LNCAP (cell line): ENCODE measurements around the gene TPMT.

ENCODE experiments used
- TF ChIP-seq, protein P1 (sequence below): fragments of 450-650 bp; IDR thresholded peaks from 2 replicates; pipeline ENCODE4 v1.5.1; 2017; ENCODE audit warnings: mild to moderate bottlenecking

The TPMT gene

GRCh38 chr6:18122128-18123093, 32.5 kb downstream of the TPMT start, which contains the start of gene NHLRC1:
Gene NHLRC1, minus strand, starts transcription at chr6:18122677. Its CDS starts 71 bp downstream, at chr6:18122606.
- TF ChIP-seq, protein P1, sequence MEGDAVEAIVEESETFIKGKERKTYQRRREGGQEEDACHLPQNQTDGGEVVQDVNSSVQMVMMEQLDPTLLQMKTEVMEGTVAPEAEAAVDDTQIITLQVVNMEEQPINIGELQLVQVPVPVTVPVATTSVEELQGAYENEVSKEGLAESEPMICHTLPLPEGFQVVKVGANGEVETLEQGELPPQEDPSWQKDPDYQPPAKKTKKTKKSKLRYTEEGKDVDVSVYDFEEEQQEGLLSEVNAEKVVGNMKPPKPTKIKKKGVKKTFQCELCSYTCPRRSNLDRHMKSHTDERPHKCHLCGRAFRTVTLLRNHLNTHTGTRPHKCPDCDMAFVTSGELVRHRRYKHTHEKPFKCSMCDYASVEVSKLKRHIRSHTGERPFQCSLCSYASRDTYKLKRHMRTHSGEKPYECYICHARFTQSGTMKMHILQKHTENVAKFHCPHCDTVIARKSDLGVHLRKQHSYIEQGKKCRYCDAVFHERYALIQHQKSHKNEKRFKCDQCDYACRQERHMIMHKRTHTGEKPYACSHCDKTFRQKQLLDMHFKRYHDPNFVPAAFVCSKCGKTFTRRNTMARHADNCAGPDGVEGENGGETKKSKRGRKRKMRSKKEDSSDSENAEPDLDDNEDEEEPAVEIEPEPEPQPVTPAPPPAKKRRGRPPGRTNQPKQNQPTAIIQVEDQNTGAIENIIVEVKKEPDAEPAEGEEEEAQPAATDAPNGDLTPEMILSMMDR, result peak; percentile 48

GRCh38 chr6:18121580-18122127, 33.2 kb downstream of the TPMT start:
- TF ChIP-seq, protein P1, result no peak

DNA sequence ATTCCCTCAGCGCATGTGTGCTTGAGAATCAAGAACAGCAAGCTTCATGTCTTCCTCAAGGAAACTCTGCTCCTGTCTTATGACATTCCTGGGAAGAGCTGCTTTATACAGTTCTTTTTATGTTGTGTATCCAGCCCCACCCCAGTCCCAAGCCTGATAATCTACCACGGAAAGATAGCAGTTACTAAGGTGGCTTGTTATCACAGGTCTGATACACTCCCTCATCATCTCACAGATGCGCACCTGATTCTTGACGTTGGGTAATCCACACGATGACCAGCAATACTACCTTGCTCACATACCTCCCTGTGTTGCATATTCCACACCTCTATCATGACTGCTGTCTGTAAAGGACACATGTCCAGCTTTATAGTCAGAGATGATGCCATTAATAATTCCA, 35.6 kb downstream of the TPMT start:
- TF ChIP-seq, protein P1, result no peak

DNA sequence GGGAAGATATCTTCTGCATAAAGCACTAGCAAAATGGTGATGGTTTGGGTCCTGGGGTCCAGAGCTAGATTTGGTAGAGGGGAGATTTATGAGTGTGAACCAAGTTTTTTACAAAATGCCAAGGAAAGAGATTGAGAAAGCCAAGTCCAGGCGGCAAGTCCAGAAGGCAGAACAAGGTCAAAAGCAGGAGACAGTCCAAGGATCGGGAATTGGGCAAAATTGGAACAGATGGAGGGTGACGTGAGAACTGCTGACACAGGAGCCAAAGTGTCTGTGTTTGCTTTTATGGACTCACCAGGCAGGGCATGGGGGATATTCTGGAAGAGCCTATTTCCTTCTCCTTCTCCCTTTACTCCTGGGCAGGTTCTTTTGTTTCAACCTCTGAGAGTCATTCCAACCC, 36.5 kb downstream of the TPMT start:
- TF ChIP-seq, protein P1, result no peak

DNA sequence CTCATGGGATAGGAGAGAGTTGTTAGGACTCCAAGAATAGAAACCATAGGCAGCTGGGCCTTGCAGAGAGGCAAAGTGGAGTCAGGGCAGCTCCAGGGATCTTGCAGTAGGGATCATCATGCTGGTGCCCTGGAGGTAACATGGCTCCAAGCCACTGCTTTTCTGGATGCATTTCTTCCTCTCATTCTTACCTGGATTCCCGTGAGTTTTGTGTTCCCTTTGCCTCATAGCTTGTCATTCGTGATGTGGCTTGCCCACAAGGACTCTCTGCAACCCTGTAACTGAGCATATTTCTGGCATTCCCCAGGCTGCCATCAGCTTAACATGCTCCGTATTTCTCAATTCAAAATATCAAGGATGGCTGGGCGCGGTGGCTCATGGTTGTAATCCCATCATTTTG, 37.7 kb downstream of the TPMT start:
- TF ChIP-seq, protein P1, result no peak

DNA sequence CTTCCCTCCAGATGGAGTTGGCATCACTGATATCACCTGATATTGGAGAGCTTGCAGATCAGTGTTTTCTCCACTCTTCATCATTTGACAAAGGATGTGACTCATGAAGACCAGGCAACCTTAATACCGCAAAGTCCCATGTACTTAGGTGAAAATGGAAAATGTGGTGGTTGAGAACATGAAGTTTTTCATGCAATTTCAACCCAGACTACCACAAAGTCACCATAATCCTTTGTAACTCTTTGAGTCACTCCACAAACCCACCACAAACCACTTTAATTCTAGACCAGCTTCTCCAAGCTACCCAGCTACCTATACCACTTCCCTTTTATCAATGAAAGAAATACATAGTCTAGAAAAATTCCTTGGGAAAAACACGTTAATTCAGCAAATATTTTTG, 39.5 kb downstream of the TPMT start:
- TF ChIP-seq, protein P1, result no peak

GRCh38 chr6:18110162-18110561, 44.7 kb downstream of the TPMT start:
- TF ChIP-seq, protein P1, result no peak
